ENCODE data around the gene SPAST.
"Not testable (repeated sequence)": the region's sequence is repeated elsewhere in the genome, so short reads cannot be mapped to it uniquely, and the experiment has no call there.

The SPAST gene

GRCh38 chr2:32128636-32129035, 65.3 kb downstream of the SPAST start:
- no peak for DNase-seq (ENCODE audit: low spot score)

DNA sequence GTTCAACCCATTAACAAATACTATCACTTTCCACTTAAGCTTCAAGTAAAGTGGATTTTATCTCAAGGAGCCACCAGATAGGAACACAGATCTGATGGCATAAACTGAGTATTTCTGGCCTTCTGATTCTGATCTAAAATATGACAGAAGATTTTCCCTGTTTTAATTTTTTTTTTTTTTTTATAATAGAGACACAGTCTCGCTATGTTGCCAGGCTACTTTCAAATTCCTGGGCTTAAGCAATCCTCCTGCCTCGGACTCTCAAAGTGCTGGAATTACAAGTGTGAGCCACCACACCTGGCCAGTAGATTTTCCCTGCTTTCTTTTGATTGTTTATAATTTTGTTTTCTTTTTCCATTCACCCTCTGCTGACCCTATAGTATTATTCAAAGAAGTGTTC, 65.7 kb downstream of the SPAST start:
- no peak for DNase-seq (ENCODE audit: low spot score)

DNA sequence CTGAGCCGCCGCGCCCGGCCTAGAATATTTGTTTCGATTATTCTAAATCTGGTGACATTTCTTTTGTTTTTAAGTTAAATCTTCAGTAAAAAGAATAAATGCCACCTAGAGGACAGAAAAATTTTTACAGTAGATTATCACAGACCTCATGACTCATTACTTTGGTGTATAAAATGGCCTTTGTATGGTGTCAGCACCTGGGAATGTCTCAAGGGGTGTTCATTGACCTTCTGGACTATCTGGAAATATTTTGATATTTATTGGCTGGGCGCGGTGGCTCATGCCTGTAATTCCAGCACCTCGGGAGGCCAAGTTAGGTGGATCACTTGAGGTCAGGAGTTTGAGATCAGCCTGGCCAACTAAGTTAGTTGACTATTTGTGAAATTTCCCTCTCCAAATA, 72.1 kb downstream of the SPAST start:
- DNase-seq (ENCODE audit: low spot score), result no peak

DNA sequence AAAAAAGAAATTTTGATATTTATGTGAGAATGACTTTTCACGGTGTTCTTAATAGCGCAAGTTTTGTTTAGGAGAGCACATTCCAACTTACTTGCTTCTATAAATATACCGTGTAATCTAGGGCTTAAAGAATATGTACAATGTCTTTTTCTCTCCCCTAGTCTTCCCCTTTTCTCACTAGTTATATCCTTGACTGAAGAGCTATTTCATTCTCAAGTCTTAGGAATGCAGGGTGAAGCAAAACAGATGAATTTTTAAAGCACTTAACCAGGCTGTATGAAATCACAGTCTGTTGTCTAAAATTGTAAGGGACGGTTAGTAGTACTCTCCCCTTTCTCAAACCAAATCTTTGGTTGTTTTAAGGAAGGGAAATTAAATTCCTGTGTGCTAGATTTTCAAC, 72.7 kb downstream of the SPAST start:
- no peak for DNase-seq (ENCODE audit: low spot score)

- not testable (repeated sequence) for DNase-seq (ENCODE audit: low spot score)
Observed at GRCh38 chr2:32151544-32151943, 88.2 kb downstream of the SPAST start.

DNA sequence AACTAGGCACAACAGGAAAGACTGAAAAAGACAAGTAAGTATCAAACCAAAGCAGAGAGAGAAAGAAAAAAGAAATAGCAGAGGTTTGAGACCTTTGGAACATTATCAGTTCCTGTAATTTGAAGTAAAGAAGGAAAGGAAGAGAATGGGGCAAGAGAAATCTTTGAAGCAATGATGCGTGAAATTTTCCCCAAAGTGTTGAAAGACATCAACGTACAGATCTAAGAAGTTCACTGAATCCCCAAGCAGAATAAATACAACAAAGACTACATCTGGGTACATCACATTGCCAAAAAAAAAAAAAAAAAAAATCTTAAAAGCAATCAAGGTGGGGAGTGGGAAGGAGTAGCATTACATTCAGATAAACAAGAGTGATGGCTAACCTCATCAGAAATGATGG, 96.3 kb downstream of the SPAST start:
- DNase-seq (ENCODE audit: low spot score), result no peak

- DNase-seq (ENCODE audit: low spot score), result no peak
Observed at GRCh38 chr2:32161296-32161695, 97.9 kb downstream of the SPAST start.

DNA sequence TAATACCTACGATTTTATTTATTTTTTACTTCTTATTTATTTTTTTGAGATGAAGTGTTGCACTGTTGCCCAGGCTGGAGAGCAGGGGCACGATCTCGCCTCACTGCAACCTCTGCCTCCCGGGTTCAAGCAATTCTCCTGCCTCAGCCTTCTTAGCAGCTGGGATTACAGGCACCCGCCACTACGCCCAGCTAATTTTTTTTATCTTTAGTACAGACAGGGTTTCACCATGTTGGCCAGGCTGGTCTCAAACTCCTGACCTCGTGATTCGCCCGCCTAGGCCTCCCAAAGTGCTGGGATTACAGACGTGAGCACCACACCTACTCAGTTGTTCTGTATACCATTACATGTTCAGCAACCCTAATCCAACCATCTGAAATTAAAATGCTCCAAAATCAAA, 100.9 kb downstream of the SPAST start:
- DNase-seq (ENCODE audit: low spot score), result not testable (repeated sequence)

- not testable (repeated sequence) for DNase-seq (ENCODE audit: low spot score)
Observed at GRCh38 chr2:32165027-32165347, 101.6 kb downstream of the SPAST start.

DNA sequence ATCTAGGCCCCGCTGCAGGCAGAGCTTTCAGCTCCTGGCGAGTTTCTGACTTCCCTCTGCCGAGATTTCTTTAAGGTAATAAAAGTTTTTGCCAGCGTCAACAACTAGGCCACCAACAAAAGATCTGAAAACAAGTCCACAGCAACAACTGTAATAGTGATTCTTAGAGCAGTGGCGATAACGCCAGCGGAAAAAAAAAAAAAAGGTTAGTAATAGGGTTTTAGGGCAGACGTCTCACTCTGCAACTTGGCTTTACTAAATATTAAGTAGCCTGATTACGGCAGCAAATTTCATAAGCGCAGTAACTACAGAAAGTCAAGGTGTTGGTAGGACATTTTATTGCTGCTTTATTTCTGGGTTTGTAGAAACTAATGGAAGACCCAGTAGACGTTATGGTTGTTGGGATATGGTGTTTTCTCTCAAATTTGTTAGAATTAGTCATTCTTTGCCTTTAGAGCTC, 102.8 kb downstream of the SPAST start:
- DNase-seq (ENCODE audit: low spot score), result no peak

DNA sequence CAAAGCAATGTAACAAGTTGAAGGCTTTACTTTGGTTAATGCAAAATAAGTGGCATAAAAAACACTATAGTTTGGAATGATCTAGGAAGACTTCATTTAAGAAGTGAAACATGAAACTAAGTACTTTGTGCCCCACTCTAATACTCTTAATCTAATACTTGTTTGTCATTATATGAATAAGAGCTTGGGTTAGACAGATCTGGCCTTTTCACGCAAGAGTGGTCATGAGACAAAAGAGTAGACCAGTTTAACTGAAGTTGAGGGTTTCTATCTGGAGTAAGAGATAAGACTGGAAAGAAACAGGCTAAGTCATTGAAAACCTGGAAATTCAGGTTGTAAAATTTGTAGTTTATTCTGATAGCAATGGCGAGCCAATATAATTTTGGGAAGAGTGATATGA, 105.2 kb downstream of the SPAST start:
- no peak for DNase-seq (ENCODE audit: low spot score)

- no peak for DNase-seq (ENCODE audit: low spot score)
Observed at GRCh38 chr2:32172870-32173269, 109.5 kb downstream of the SPAST start.

DNA sequence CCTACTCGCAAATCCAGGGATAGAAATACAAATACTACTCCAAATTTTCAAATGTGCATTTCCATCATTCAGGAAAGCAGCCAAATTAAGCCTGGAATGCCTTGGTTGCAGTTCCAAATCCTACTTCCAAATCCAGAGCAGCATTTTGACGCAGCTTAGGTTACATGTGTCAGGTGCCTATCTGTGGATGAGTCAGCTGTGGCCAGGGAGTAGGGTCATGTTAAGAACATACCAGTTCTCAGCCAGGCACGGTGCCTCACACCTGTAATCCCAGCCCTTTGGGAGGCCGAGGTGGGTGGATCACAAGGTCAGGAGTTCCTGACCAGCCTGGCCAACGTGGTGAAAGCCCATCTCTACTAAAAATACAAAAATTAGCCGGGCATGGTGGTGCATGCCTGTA, 119.3 kb downstream of the SPAST start:
- no peak for DNase-seq (ENCODE audit: low spot score)

DNA sequence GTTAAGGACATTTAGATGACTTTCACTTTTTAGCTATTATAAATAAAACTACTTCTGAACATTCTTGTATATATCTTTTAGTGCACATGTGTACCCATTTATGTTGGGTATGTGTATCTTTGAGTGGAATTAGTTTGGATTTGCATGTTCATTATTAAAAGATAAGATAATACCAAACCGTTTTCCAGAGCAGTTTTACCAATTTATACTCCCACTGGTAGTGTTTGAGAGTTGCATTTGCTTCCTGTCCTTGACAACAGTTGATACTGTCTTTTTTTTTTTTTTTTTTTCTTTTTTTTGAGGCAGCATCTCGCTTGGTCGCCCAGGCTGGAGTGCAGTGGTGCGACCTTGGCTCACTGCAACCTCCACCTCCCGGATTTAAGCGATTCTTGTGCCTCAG, 125.7 kb downstream of the SPAST start:
- no peak for DNase-seq (ENCODE audit: low spot score)

DNA sequence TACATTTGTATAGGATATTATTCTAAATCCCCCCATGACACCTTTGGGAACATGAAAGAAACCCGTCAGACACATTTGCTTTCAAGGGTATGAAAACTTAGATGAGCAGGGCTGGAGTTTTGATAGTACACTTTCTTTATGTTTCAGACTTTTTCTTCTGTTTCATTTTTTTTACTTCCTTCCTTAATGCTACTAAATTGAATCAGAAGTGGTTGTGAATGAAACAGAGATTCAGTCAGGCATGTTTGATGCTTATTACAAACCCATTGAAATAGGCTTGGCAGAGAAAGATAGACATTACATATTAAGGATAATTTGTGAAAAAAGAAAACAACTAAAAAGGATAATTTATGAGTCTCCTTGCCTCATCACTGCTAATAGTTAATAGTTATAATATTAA, 129.1 kb downstream of the SPAST start:
- DNase-seq (ENCODE audit: low spot score), result no peak

GRCh38 chr2:32200814-32201213, 137.5 kb downstream of the SPAST start:
- no peak for DNase-seq (ENCODE audit: low spot score)

- not testable (repeated sequence) for DNase-seq (ENCODE audit: low spot score)
Observed at GRCh38 chr2:32203428-32203827, 140.1 kb downstream of the SPAST start.

Measured in globus pallidus (tissue), 1 donor.